ENCODE data around the gene P2RY6.

Gene P2RY6

GRCh38 chr11:73283276-73284000 lies 11.3 kb downstream of the P2RY6 start:
- TF ChIP-seq, protein P1, sequence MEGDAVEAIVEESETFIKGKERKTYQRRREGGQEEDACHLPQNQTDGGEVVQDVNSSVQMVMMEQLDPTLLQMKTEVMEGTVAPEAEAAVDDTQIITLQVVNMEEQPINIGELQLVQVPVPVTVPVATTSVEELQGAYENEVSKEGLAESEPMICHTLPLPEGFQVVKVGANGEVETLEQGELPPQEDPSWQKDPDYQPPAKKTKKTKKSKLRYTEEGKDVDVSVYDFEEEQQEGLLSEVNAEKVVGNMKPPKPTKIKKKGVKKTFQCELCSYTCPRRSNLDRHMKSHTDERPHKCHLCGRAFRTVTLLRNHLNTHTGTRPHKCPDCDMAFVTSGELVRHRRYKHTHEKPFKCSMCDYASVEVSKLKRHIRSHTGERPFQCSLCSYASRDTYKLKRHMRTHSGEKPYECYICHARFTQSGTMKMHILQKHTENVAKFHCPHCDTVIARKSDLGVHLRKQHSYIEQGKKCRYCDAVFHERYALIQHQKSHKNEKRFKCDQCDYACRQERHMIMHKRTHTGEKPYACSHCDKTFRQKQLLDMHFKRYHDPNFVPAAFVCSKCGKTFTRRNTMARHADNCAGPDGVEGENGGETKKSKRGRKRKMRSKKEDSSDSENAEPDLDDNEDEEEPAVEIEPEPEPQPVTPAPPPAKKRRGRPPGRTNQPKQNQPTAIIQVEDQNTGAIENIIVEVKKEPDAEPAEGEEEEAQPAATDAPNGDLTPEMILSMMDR (conservative IDR thresholded peaks at IDR 0.05): no peak
- no peak for TF ChIP-seq ZFX (IDR thresholded peaks at IDR 0.05)
- H3K27ac ChIP-seq: no peak overlapping the region

GRCh38 chr11:73284106-73284505 lies 12.0 kb downstream of the P2RY6 start:
- no peak overlapping the region for H3K27ac ChIP-seq
- TF ChIP-seq, protein P1 (conservative IDR thresholded peaks at IDR 0.05): no peak

DNA sequence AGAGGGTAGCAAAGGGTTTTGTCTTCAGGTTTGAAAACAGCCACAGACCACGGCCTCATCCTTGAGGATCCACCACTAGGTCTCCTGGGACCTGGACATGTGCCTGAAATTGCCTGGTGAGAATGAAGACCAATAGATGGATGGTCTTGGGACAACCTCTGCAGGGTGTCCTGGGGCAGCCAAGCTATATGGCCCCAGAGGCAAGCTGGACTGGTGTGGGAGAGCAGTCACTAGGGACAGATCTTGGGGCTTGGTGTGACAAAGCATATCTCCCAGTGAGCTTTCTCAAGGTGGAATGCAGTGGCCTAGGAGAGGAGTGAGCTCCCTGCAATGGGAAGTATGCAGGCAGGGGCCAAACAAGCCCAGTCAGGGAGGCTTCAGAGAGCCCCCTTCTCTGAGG lies 13.6 kb downstream of the P2RY6 start:
- H3K27ac ChIP-seq: no peak overlapping the region
- TF ChIP-seq, protein P1 (conservative IDR thresholded peaks at IDR 0.05): no peak
- TF ChIP-seq ZFX (IDR thresholded peaks at IDR 0.05): no peak

- no peak for TF ChIP-seq ZFX (IDR thresholded peaks at IDR 0.05)
- TF ChIP-seq, protein P1 (conservative IDR thresholded peaks at IDR 0.05): no peak
- H3K27ac ChIP-seq: no peak overlapping the region
Measured at GRCh38 chr11:73286240-73286810, 14.2 kb downstream of the P2RY6 start.

- TF ChIP-seq, protein P1 (conservative IDR thresholded peaks at IDR 0.05): no peak
- TF ChIP-seq ZFX (IDR thresholded peaks at IDR 0.05): no peak
- no peak overlapping the region for H3K27ac ChIP-seq
Measured at GRCh38 chr11:73287400-73288101, 15.4 kb downstream of the P2RY6 start.

GRCh38 chr11:73288192-73288872 lies 16.2 kb downstream of the P2RY6 start:
- H3K27ac ChIP-seq: no peak overlapping the region
- TF ChIP-seq, protein P1 (conservative IDR thresholded peaks at IDR 0.05): no peak
- TF ChIP-seq ZFX (IDR thresholded peaks at IDR 0.05): no peak
